Body of pancreas (tissue), 4 donors: Measurements from ENCODE around the gene HIBADH. TPM values are rescaled to one million over a fixed set of nuclear protein-coding genes. Genes with fewer than 3 reads are reported as not detected.

ENCODE experiments used
- ATAC-seq: fragments of 150-250 bp; one replicate; pipeline ENCODE4 v1.9.1; 2016
- DNase-seq, 4 donors: peaks; one replicate each; pipeline ENCODE4 v3.0.0-alpha.2; 2019
- H3K27ac ChIP-seq, 4 donors: fragments of 200-600 bp; sonication (generic); 1 replicate in 3 of 4; 2 replicates in 1 of 4; pipeline versions ENCODE4 v1.5.1 to v1.6.1; 2016 to 2019; ENCODE audit warnings: mild to moderate bottlenecking in 1 of 4, mixed read lengths in 1 of 4, moderate library complexity in 1 of 4
- H3K27me3 ChIP-seq, 2 donors: fragments of 200-600 bp; sonication (generic); one replicate each; pipeline ENCODE4 v1.6.0; 2016; ENCODE audit warnings: mild to moderate bottlenecking in 1 of 2
- H3K36me3 ChIP-seq, 2 donors: fragments of 200-600 bp; sonication (generic); replicated peaks in 1 of 2; 2 replicates each; pipeline ENCODE4 v1.5.1; 2016; ENCODE audit warnings: low read depth in 2 of 2; ENCODE audit not compliant: insufficient read depth in 1 of 2
- H3K4me1 ChIP-seq: fragments of 200-600 bp; sonication (generic); one replicate; pipeline ENCODE4 v1.6.0; 2016
- H3K4me3 ChIP-seq, 2 donors: fragments of 200-600 bp; sonication (generic); 1 replicate in 1 of 2; 2 replicates in 1 of 2; pipeline ENCODE4 v1.5.1; 2016 to 2019
- H3K9me3 ChIP-seq, 3 donors: fragments of 200-600 bp; sonication (generic); 1 replicate in 2 of 3; 2 replicates in 1 of 3; pipeline ENCODE4 v1.5.1; 2016
- CTCF ChIP-seq, 7 experiments: fragments of 450-650 bp in 4 of 7; fragments of 200-600 bp in 3 of 7; sonication (generic) in 3 of 7; IDR thresholded peaks; one replicate each; pipeline ENCODE4 v1.5.1; 2016 to 2019; ENCODE audit warnings: antibody characterized with exemption in 7 of 7
- POLR2A ChIP-seq, 3 donors: fragments of 450-650 bp; IDR thresholded peaks; one replicate each; pipeline ENCODE4 v1.6.1; 2016; ENCODE audit warnings: antibody characterized with exemption in 3 of 3, mild to moderate bottlenecking in 2 of 3
- WGBS, 2 donors: methylation state at CpG; one replicate each; pipeline ENCODE4 v1.1.5; 2017; 5-methylcytosine and 5-hydroxymethylcytosine counted together
- intact Hi-C: fragments of 100-400 bp; cut with DNase I; formaldehyde crosslinking; loops from one replicate; pipeline ENCODE4 v1.15.1; 2023
- total RNA-seq, 2 donors: library from RNA; depleted of rRNA; stranded (reverse); fragments of >200 nt; gene quantifications; one replicate each; pipeline ENCODE4 v1.1.0, GENCODE V29; 2016

Gene HIBADH
- total RNA-seq, 2 donors from 2014 or later: 22.1 to 31.0 TPM

GRCh38 chr7:27631391-27631790 lies 31.3 kb downstream of the HIBADH start:
- ATAC-seq (no peak), DNase-seq (no peak)
- Histone ChIP-seq H3K27ac (no peak overlapping the region), H3K9me3 (no peaks in the 10 kb centered on the region), H3K27me3 (no peaks in the 10 kb centered on the region), H3K4me3 (no peak overlapping the region), H3K4me1 (no peaks in the 10 kb centered on the region), H3K36me3 (peaks cover 0 to 2% of the 10 kb centered on the region in 2 donors)
- 80 to 82% methylated on average over 1 of the region's 1 CpG for WGBS, 2 donors
- intact Hi-C loops: no loop called here
- TF ChIP-seq POLR2A (IDR thresholded peaks at IDR 0.05): no peak
- no peak for TF ChIP-seq CTCF (IDR thresholded peaks at IDR 0.05)

GRCh38 chr7:27627146-27627545 lies 35.5 kb downstream of the HIBADH start:
- DNase-seq: no peak
- 100% methylated on average over 1 of the region's 1 CpG for WGBS, 2 donors
- no peak for TF ChIP-seq POLR2A (IDR thresholded peaks at IDR 0.05)
- no peak for TF ChIP-seq CTCF (IDR thresholded peaks at IDR 0.05)
- Histone ChIP-seq H3K4me3 (no peak overlapping the region), H3K27ac (no peak overlapping the region), H3K27me3 (no peaks in the 10 kb centered on the region), H3K36me3 (peaks cover 0 to 2% of the 10 kb centered on the region in 2 donors), H3K4me1 (no peaks in the 10 kb centered on the region), H3K9me3 (no peaks in the 10 kb centered on the region)
- intact Hi-C loops: no loop called here
- ATAC-seq: no peak

- intact Hi-C loops: no loop called here
- DNase-seq (no peak), ATAC-seq (no peak)
- Histone ChIP-seq H3K27ac (no peak overlapping the region), H3K27me3 (no peaks in the 10 kb centered on the region), H3K4me3 (no peak overlapping the region), H3K4me1 (no peaks in the 10 kb centered on the region), H3K36me3 (peaks cover 0 to 2% of the 10 kb centered on the region in 2 donors), H3K9me3 (peaks cover 0 to 7% (median 4%) of the 10 kb centered on the region in 3 donors)
- WGBS, 2 donors: 0 to 3% methylated on average over 1 of the region's 1 CpG
- TF ChIP-seq POLR2A (IDR thresholded peaks at IDR 0.05): no peak
- no peak for TF ChIP-seq CTCF (IDR thresholded peaks at IDR 0.05)
These were observed 43.2 kb downstream of the HIBADH start for GRCh38 chr7:27619492-27619891.

GRCh38 chr7:27617651-27618381 lies 44.9 kb downstream of the HIBADH start:
- intact Hi-C loops: no loop called here
- WGBS, 2 donors: 82 to 85% methylated on average over 8 to 9 of the region's 9 CpGs
- Histone ChIP-seq H3K4me1 (no peaks in the 10 kb centered on the region), H3K36me3 (peaks cover 0 to 2% of the 10 kb centered on the region in 2 donors), H3K27ac (no peak overlapping the region), H3K9me3 (peaks cover 0 to 7% (median 4%) of the 10 kb centered on the region in 3 donors), H3K4me3 (no peak overlapping the region), H3K27me3 (no peaks in the 10 kb centered on the region)
- no peak for TF ChIP-seq CTCF (IDR thresholded peaks at IDR 0.05)
- no peak for TF ChIP-seq POLR2A (IDR thresholded peaks at IDR 0.05)
- ATAC-seq (no peak), DNase-seq (no peak)
